Fibroblast of peridontal ligament (primary cell): ENCODE measurements around the gene RAB35.

Source experiments
- DNase-seq: peaks from one replicate; pipeline ENCODE4 v3.0.0-alpha.2; 2010; ENCODE audit errors: extremely low read depth

RAB35 gene

DNA sequence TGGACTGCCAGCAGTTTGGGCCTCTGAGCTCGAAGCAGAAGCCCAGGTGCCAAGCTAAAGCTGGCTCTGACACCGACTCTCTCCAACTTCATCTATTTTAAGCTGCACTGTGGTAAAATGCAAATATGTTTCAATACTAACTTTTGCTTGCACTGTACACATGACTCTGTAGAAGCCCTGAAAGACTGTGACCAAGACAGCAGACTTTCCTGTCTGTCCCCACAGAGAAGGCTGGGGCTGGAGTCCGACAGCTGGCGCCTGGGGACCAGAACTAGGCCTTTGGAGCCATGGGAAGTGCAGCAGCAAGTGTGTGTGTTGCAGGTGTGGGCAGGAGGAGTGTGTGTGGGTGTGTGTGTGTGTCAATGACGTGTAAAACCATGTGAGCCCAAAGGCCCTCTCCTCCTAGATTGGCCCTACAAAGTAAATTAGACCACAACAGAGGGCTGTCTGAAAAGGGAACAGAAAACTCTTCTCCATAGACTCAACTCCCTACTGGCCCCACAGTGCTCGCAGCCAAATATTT, 16.4 kb upstream of the RAB35 start:
- no peak for DNase-seq

DNA sequence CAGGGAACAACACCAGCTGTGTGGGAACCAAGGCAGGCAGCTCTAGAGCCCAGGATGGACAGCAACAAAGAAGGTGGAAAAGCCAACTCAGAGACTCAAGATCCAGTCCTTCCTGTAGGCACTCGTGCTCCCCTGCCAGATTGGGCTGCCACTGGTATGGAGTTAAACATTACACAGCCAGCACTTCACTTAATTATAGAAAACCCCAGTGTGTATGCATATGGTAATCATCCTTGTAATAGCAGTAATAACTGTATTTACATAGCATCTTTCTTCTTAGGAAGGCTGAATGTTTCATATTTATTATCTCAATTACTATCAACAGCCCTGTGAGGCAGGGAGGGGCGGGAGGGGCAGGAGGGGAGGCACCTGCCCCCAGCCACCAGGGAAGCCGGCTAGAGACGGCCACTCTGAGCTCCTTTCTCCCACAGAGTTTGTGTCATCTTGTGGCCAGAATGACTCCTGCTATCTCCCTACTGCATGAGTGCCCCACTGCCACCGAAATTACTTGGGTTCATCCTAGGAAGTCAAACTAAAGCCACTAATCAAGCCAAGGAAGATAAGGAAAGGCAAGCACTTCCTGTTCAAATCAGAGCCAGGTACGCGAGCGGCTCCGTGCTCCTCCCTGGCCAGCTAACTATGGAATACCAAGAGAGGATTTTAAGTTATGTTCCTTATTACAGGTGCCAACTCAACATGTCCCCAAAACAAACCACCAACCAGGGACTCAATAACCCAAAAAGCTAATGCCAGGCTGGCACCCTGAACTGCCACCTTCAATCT, 15.7 kb upstream of the RAB35 start:
- no peak for DNase-seq

DNA sequence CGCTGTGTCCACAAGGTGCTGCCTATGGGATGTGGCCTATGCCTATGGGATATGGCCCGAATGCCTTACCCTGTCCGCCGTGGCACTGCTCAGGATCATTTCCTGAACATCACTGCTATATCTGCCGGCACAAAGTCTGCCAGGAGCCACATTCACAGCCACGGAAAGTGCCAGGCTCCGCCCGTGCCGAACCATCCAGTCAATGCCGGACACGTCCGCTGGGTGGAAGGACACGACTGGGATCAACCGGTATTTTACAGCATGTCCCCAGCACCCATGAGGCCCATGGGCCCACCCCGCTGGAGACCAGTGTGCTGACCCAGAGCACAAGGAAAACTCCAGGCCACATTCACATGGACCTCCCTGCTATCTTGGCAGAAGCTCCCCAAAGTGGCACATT, 14.6 kb upstream of the RAB35 start:
- no peak for DNase-seq

DNA sequence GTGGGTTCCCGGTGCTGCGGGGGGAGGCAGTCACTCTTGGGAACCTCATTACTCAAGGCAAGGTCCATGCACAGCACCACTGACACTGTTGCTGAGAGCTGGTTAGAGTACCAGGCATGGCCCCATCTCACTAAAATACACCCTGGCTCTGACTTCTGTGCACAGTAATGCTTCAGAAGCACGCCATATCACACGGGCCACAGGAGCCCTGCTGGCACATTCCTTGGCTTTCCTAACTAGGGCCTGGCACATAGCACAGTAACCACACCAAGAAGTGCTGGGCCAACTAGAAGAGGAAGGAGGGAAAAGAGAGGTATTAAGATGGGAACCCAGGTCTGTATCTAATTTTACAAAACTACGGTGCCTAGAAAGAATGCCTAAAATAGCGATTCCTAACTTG, 13.5 kb upstream of the RAB35 start:
- DNase-seq = no peak

DNA sequence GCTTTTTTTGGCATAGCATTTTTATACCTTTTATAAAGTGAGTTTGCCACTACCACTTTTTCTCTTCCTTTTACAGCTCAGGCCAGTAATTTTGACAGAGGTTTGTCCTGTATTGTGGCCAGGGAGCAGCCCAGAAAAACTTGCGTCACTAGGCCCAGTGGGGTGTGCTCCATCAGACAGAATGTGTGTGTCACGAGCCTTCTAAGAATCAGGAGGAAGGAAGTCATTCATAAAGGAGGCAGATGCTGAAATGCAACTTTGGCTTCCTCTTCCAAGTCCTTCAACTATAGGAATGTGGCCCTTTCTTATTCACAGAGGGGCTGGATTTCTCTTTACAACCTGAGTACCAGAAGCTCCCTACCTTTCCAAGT, 10.1 kb upstream of the RAB35 start:
- no peak for DNase-seq

DNA sequence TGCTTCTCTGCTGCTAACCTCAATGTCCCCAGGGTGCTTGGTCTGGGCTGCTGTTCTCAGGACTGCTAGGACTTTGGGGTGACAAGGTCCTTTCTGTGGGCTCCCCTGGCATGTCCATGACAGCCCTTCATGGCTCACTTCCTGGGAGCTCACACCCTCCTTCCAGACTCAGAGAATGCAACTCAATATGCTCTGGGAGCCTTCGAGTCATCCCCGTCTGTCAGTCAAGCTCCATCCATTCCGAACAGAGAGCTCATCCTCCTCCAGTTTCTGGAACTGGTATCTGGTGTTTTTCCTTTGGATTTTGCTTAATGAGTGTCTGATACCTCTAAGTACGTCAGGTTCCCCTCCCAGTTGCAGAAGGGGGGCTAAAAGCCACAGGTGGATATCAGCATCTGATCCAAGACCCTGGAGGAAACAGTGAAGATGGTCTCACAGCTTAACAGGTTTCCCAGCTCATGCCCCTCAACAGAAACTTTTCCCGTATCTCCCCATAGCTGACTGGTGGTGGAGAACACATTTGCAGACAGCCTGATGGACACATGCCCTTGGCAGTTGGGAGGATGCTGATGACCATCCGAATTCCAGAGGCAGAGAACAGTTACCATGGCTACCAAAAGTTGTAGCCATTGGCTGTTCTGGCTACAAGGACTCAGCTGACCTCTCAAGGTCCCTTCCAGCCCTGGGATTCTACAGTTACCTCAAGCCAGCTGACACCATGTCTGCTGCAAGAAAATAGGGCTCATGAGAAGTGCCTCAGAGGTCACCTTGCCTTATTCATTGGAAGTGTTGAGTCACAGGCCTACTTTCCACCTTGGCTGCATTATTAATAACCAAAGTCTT, 9.5 kb upstream of the RAB35 start:
- DNase-seq = peak; percentile 8

DNA sequence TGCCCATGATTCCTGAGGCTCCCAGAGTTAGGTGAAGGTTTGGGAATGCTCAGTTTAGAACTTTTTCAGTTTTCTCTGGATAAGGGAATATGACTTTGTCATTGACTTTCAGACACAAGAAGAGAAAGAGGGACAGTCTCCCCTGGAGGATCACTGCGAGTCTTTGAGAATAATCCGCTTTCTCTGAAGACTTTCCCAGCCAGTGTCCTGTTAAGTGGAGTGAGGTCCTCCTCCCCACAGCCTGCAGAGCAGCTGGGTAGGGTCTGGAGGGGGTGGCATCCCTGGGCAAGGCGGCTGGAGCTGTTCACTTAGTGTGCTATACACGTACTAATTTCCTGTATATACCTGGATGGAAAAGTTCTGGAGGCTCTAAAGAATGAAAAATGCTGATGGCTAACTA, 8.5 kb upstream of the RAB35 start:
- no peak for DNase-seq

DNA sequence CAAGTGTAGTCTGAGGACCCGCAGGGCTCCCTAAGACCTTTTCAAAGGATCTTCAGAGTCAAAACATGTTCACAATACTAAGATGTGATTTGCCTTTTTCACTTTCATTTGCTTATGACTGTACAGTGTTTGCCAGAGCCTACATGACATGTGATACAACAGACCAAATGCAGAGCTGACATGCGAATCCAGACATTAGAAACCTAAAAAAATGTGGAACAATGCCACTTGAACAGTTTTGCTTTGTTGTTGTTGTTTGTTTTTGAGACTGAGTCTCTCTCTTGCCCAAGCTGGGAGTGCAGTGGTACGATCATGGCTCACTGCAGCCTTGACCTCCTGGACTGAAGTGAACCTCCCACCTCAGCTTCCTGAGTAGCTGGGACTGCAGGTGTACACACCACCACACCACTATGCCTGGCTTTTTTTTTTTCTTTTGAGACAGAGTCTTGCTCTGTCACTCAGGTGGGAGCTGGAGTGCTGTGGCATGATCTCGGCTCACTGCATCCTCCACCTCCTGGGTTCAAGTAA, 5.3 kb upstream of the RAB35 start:
- peak; percentile 38 for DNase-seq

DNA sequence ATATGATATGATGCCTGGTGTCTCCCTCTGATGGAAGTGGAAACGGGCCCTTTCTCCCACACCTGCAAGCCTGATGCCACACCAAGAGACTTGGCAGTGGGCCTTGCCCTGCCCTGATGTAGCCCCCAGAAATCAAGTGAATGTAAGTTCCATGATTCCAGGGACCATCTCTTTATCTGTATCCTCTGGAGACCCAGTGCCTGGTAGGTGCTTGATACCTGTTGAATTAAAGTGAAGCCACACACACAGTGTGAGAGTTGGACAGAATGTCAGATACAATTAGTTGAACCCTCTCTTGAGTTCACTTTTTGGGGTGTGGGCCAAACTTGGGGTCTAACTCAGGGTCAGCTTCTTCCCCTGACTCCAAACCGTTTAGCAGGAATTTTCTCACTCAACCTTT, 4.8 kb upstream of the RAB35 start:
- no peak for DNase-seq

DNA sequence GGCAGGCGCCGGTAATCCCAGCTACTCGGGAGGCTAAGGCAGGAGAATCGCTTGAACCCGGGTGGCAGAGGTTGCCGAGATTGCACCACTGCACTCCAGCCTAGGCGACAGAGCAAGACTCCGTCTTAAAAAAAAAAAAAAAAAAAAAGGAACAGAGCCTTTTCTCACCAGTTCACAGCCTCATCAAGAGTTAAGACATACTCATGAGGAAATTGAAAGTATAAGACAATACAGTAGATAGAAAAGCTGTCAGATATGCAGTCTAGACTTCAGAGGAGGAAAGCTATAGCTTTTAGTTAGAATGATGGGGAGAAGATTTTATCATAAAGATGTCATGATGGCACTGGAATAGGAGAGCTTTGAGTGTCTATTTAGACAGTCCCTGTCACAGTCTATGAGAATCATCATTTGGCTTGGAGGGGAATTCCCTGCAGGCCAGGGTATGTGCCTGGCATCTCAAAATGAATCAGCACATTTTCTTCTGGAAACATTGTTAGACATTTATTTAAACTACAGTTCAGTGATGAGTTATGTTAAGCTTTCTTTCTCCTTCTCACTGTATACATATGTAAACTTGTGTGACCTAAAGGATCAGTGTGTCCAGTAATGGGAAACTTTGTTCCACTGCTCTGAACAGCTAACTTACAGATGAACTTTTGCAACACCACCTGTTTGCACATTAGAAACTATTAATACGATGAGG, 2.9 kb upstream of the RAB35 start:
- DNase-seq = peak; percentile 52

DNA sequence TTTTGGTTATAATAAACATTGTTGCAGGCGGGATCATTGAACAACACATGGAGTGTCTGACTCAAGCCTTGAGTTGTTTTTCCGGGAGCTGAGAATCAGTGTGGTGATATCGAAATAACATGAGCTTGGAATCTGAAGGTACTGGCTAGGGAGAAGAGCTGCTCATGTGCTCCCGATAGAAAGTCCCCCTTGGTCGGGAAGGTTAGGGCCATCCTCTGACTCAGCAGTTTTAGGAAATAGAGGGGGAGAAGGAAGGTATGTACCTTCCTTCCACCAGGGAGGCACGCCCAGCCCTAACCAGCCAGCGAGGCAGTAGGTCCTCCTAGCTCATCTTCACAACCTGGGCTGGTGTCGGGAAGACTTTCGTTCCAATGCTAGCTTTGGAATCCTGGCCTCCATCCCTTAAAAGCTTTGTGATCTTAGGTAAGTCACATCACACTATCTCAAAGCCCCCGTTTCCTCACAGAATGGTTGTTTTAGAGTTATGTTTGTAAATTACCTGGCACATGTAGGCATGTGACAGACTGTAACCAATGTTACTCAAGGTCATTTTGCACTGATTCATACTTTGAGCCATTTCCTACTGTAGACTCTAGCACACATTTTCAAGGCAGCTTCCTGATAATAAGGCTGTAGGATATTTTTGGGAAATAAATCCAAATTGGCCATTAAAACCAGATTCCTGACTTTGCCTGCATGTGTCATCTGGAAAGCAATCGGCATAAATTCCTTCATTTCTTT, 1.9 kb upstream of the RAB35 start:
- peak; percentile 38 for DNase-seq

DNA sequence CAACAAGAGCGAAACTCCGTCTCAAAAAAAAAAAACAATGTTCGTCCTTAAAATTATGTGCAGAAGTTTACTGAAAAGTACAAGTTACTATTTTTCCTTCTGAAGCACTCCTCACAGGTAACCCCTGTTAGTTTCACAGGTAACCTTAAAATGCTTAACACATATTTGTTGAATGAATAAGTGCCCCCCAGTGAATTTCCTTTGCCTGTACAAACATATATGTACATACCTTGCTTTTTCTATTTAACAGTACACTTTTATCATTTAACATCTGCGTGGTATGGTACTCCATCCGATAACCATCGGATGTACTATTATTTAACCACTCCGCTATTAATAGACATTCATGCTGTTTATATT, 1.4 kb upstream of the RAB35 start:
- no peak for DNase-seq

DNA sequence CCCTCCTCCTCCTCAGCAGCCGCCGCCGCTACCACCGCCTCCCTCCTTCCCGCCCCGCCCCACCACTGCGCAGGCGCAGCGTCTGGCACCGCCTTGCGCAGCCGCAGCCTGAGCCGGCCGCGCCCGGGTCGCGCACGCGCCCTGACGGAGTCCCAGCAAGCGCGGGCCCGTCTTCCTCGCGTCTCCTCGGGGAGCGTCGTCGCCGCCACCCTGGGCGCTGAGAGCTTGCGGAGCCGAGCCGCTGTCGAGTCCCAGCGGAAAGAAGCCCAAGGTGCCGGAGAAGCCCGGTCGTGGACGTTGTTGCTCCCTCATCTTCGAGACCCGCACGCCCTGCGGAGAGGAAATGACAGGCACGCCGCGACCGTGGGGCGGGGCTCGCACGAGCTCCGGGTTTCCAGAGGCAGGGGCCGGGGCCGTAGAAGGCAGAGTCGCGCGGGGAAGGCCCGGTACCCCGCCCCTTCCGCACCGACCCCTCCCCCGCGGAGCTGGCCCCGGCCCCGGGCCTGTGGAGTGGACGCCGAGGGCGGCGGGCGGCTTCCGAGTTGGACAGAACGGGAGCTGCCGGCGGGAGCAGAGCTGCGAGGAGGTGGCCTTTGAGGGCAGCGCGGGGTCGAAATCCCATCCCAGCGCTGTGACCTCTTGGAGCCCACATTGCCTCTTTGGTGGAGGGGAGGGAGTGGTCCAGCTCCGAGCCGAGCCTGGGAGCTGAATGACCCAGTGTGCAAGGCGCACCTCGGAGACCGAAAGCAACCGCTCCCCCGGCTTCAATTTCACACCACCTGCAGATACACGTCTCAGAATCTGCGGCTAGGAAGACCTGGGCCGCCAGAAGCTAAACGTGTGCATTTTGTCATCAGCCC, 469 bp upstream of the RAB35 start:
- peak; percentile 84 for DNase-seq

DNA sequence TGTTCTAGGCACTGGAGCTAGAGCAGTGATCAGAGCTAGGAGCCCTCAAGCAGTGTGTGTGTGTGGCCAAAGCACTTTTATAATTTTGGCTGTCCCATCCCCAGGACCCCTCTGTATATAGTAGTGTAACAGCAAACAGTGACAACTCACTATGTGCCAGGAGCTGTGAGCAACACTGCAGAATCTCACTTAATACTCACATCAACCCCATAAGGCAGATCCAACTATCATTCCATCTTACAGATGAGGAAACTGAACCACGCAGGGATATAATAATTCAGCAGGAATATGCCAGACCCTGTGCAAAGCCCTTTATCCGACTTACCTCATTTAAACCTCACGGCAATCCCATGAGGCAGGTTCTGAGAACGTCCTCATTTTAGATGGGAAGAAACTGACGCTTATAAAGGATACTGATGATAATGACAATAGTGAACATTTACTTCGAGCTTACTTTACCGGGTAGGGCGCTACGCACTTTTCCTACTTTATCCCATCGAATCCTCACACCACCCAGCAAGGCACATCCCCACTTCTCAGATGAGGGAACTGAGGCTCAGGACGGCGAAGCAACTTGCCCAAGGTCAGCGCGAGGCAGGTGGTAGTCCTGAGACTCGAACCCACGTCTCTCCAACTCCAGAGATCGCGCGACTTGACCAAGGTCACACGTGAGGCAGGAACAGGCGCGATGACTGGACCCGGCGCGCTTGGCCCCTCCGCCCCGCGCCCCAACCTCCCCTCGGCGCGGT, 687 bp downstream of the RAB35 start:
- peak; percentile 38 for DNase-seq

DNA sequence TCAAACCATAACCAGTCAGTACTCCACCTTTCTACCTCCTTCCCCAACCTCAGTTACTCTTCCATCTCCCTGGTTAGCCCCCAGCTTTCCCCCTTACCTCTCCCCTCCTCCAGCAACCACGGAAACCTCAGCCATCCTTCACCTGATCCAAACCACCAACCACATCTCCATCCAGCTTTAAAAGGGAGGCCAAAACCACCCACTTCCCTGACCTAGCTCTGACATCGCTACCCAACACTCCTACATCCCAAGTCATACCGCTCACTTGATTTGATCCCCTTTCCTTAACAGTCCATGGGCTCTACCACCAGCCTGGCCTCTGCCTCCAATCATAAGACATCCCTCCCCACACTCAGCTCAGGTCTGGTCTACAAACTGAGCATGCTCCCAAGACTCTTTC, 1.5 kb downstream of the RAB35 start:
- DNase-seq = no peak

DNA sequence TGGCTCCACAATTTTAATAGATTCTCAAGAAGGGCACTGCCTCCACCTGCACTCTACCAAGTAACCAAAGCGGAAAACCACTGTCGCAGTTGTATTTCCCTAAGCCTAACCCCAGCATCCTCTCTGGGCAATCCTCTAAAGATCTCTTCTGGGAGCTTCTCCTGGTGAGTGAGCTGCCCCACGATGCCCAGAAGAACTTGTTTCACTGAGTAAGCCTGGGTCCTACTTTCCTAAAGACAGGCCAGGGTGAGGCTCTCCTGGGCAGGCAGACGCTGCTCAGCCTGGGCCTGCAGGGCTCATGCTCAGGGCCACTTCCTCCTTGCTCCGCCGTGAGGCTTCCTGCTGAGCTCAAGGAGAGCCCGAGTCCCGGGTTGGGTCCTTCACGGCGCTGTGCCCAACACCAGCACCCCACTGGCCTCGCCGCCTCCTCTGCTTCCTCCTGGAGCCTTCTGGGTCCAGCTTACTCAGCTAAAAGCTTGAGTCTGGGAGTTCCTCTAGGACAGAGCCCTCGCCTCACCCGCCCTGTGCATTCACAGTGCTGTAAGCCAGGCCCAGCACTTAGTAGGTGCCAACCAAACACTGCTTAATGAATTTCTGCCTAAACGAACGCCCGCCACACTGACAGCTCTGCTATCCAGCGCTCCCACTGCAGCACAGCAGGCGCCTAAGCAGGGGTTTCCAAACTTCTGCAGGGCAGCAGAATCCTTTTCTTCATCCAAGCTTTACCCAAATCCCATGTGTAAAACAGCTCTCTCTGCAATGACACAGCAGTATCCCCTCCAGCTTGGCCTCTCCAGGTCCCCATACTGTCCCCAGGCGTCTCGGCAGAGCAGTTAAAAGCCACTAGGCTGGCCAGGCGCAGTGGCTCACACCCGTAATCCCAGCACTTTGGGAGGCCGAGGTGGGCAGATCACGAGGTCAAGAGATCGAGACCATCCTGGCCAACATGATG, 5.7 kb downstream of the RAB35 start:
- no peak for DNase-seq

DNA sequence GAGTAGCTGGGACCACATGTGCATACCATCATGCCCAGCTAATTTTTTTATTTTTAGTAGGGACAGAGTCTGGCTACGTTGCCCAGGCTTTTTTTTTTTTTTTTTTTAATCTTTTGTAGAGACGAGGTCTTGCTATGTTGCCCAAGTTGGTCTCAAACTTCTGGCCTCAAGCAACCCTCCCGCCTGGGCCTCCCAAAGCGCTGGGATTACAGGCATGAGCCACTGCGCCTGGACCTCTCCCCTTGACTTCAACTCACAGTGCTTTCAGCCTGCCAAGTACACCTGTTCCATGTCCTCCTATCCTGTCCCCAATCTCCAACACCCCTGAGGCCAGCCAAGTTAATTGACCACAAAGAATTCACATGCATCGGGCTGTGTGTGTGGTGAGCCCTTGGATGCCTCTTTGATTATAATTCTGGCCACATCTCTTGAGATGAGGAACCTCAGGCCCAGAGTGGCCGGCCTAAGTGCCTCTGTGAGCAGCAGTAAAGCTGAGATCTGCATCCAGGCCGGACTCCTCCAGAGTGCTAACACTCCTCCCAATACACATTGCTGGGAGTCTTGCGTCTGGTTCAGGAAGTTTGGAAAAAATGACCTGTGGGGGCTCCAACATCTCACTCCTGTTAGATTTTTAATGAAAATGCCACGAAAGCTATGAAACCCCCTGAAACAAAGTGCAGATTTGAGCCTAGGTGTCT, 6.8 kb downstream of the RAB35 start:
- no peak for DNase-seq

DNA sequence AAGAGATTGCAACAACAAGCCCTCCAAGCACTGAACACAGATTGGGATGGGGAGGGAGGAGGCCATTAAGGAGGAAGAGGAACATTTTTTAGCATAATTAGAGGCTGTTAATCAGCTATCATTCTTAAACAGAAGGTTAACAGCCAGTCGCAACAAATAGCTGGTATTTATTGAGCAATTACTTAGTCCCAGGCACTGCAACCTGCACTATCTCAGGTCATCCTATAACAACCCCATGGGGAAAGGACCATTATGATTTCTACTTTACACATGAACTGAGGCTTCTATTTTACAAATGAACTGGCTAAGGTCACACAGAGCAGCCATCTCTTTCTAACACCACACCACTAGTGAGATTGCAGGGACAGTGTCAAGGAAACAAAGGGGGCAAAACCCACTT, 10.4 kb downstream of the RAB35 start:
- no peak for DNase-seq
